Bronchial epithelial cell (primary cell): ENCODE measurements around the gene LCK. TPM values are rescaled to one million over a fixed set of nuclear protein-coding genes. Genes with fewer than 3 reads are reported as not detected.
"Not testable (repeated sequence)": the region's sequence is repeated elsewhere in the genome, so short reads cannot be mapped to it uniquely, and the experiment has no call there.

Experiments used
- DNase-seq: peaks from one replicate; pipeline ENCODE4 v3.0.0-alpha.2; 2010; ENCODE audit warnings: low read depth
- FAIRE-seq: peaks from 2 replicates; lab custom pipeline; 2011; peaks lifted over from hg19 to GRCh38; lab: Jason Lieb, UNC
- H3K27me3 ChIP-seq: 2 replicates; pipeline ENCODE4 v1.5.1; 2011; ENCODE audit warnings: low read length; ENCODE audit not compliant: control insufficient read depth, insufficient read depth
- H3K36me3 ChIP-seq: 2 replicates; pipeline ENCODE4 v1.5.1; 2011; ENCODE audit warnings: low read length; ENCODE audit not compliant: control insufficient read depth, insufficient read depth
- H3K4me3 ChIP-seq: 2 replicates; pipeline ENCODE4 v1.5.1; 2011; ENCODE audit warnings: mild to moderate bottlenecking, low read depth, low read length, control low read depth
- total RNA-seq: library from RNA; depleted of rRNA; stranded (reverse); fragments of >200 nt; gene quantifications from 2 replicates; pipeline ENCODE4 v1.2.1, GENCODE V29; 2014
- TF ChIP-seq, protein P1 (sequence below): IDR thresholded peaks from 2 replicates; pipeline ENCODE4 v1.5.1; 2011; ENCODE audit warnings: mild to moderate bottlenecking, moderate library complexity, low read length, control low read depth, inconsistent platforms; ENCODE audit not compliant: insufficient read depth, severe bottlenecking

LCK gene
- total RNA-seq, 1 donor from 2014 or later: not detected

DNA sequence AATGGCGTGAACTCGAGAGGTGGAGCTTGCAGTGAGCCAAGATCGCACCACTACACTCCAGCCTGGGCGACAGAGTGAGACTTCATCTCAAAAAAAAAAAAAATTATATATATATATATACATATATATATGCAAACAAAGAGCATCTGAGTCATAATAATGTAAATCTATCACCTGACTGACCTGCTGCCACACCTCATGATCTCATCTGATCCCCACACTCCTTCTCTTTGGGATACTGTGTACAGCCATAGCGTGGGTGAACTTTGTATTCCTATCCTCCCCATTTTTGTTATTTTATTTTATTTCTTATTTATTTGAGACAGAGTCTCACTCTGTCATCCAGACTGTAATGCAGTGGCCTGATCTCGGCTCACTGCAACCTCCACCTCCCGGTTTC lies 38.2 kb downstream of the LCK start:
- no peak for FAIRE-seq
- TF ChIP-seq, protein P1, sequence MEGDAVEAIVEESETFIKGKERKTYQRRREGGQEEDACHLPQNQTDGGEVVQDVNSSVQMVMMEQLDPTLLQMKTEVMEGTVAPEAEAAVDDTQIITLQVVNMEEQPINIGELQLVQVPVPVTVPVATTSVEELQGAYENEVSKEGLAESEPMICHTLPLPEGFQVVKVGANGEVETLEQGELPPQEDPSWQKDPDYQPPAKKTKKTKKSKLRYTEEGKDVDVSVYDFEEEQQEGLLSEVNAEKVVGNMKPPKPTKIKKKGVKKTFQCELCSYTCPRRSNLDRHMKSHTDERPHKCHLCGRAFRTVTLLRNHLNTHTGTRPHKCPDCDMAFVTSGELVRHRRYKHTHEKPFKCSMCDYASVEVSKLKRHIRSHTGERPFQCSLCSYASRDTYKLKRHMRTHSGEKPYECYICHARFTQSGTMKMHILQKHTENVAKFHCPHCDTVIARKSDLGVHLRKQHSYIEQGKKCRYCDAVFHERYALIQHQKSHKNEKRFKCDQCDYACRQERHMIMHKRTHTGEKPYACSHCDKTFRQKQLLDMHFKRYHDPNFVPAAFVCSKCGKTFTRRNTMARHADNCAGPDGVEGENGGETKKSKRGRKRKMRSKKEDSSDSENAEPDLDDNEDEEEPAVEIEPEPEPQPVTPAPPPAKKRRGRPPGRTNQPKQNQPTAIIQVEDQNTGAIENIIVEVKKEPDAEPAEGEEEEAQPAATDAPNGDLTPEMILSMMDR: no peak
- Histone ChIP-seq H3K27me3 (no peaks in the 10 kb centered on the region), H3K36me3 (no peaks in the 10 kb centered on the region), H3K4me3 (no peak overlapping the region)
- peak; percentile 91 for DNase-seq

DNA sequence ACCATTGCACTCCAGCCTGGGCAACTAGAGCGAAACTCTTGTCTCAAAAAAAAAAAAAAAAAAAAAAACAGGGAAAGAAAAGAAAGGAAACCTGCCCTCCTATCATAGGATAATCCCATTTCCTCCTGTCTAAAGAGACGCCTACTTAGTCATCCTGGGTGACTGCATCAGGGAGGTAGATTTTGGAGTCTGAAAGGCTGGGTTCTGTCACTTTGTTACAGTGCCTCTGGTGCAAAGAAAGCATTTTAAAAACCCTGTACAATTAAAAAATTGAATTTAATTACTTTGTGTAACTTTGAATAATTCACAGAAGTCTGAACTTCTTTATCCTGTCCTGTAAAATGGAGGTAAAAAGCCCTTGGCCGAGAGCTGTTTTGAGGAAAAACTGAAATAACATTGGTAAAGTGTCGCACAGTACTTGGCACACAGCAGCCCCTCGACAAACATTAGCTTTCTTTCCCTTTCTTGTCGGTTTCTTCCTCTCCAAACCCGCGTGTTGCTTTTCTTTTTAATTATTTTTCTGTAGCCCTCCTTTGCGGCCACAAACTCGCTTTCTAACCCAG lies 40.2 kb downstream of the LCK start:
- H3K4me3 ChIP-seq: peak overlapping the region; percentile 90
- TF ChIP-seq, protein P1: no peak
- DNase-seq (peak; percentile 89), FAIRE-seq (no peak)
- H3K36me3 ChIP-seq: no peaks in the 10 kb centered on the region
- H3K27me3 ChIP-seq: no peaks in the 10 kb centered on the region

DNA sequence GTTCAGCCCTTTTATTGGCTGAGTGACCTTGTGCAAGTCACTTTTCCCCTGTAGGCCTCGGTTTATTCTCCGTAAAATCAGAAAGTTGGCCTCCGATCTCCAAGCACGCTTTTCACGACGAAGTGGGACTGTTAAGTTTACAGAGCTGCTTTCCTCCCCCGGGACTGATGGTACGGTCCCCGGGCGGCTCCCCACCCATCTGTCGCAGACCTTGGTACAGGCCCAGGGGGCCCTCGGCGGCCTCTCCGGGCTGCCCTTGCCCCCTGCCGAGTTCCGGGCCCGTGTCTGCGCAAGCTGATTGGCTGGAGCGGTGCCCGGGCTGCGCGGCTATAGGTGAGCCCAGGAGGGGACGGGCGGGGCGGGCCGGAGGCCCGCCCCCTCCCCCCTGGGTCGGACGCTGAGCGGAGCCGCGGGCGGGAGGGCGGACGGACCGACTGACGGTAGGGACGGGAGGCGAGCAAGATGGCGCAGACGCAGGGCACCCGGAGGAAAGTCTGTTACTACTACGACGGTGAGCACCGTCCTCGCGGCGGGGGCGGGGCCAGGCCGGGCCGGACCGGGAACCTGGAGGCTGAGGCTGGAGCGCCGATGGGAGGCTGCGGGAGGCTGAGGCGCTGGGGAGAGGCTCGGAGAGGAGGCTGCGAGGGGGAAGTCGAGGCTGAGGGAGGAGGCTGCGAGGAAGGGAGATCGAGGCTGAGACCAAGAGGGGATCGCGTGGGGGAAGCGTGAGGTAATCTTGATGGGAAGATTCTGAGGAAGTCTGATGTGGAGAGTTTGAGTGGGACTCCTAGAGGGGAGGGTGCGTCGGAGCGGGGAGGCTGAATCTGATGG lies 40.9 kb downstream of the LCK start, which contains the start of gene HDAC1:
Gene HDAC1 (plus strand): TSS at position 376 of the 831 bp plus-strand sequence. CDS start 87 bp downstream, at position 463.
- no peaks in the 10 kb centered on the region for H3K36me3 ChIP-seq
- no peaks in the 10 kb centered on the region for H3K27me3 ChIP-seq
- FAIRE-seq (no peak), DNase-seq (peak; percentile 77)
- TF ChIP-seq, protein P1: no peak
- peak within 1 kb of the TSS; percentile 90 for H3K4me3 ChIP-seq

DNA sequence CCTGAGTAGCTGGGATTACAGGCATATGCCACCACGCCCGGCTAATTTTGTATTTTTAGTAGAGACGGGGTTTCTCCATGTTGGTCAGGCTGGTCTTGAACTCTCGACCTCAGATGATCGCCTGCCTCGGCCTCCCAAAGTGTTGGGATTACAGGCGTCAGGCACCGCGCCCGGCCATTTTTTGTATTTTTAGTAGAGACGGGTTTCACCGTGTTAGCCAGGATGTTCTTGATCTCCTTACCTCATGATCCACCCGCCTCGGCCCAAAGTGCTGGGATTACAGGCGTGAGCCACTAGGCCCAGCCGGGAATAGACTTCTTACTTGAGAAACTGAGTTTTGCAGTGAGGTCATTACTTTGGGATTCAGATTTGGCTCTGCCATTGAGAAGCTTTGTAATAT lies 47.1 kb downstream of the LCK start:
- DNase-seq, H3K27me3 ChIP-seq, H3K4me3 ChIP-seq, FAIRE-seq, H3K36me3 ChIP-seq: not testable (repeated sequence)

DNA sequence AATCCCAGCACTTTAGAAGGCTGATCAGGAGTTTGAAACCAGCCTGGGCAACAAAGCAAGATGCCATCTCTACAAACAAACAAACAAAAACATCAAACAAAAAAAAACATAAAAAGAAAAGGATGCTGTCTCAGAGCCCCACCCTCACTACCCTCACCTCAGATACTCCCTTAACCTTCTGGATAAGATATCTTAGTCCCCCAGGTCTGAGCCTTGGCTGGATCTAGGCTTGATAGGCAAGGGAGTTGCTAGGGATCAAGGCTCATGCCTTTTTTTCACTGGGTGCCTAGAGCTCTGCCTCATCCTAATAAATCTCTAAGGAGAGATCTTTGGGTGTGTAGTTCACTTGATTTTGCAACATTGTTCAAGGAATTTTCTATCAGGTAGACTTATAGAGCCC lies 48.3 kb downstream of the LCK start:
- no peak for DNase-seq
- Histone ChIP-seq H3K36me3 (peaks cover 11% of the 10 kb centered on the region), H3K4me3 (no peak overlapping the region), H3K27me3 (no peaks in the 10 kb centered on the region)
- FAIRE-seq: no peak
- TF ChIP-seq, protein P1: no peak

DNA sequence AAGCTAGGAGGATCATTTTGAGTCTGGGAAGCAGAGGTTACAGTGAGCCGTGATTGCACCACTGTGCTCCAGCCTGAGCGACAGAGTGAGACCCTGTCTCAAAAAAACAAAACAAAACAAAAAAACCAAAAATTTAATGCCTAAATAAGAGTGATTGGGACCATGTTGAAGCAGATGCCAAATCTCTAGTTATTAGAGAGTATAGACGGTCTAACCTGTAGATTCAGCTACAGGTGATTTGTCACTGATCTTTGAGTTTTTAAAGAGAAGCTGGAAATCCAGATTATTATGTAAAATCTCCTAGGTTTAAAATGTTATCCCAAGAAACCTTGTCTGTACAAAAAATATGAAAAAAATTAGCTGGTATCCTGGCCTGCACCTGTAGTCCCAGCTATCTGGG lies 52.3 kb downstream of the LCK start:
- DNase-seq (no peak), FAIRE-seq (no peak)
- Histone ChIP-seq H3K27me3 (no peaks in the 10 kb centered on the region), H3K4me3 (no peak overlapping the region), H3K36me3 (peaks cover 11% of the 10 kb centered on the region)
- TF ChIP-seq, protein P1: no peak
